Glutamatergic neuron (in vitro differentiated cells): ENCODE data around the gene TANK. TPM values are rescaled to one million over a fixed set of nuclear protein-coding genes. Genes with fewer than 3 reads are reported as not detected.

Source experiments
- DNase-seq: peaks from one replicate; pipeline ENCODE4 v3.0.0; 2022
- H3K27ac Mint-ChIP-seq: one replicate; pipeline ENCODE4 v1.8.0; 2020; ENCODE audit warnings: mild to moderate bottlenecking, mixed read lengths, inconsistent platforms; ENCODE audit not compliant: unreplicated experiment
- H3K27me3 Mint-ChIP-seq: one replicate; pipeline ENCODE4 v1.8.0; 2020; ENCODE audit warnings: mild to moderate bottlenecking, moderate library complexity, mixed read lengths, inconsistent platforms; ENCODE audit not compliant: unreplicated experiment
- H3K36me3 Mint-ChIP-seq: one replicate; pipeline ENCODE4 v1.8.0; 2020; ENCODE audit warnings: mild to moderate bottlenecking, mixed read lengths, inconsistent platforms; ENCODE audit not compliant: unreplicated experiment
- H3K4me1 Mint-ChIP-seq: one replicate; pipeline ENCODE4 v1.8.0; 2020; ENCODE audit warnings: mild to moderate bottlenecking, low read depth, mixed read lengths, inconsistent platforms; ENCODE audit not compliant: unreplicated experiment
- H3K4me3 Mint-ChIP-seq: one replicate; pipeline ENCODE4 v1.8.0; 2020; ENCODE audit warnings: mild to moderate bottlenecking, mixed read lengths, inconsistent platforms; ENCODE audit not compliant: unreplicated experiment
- H3K9me3 Mint-ChIP-seq: one replicate; pipeline ENCODE4 v1.8.0; 2020; ENCODE audit warnings: mild to moderate bottlenecking, moderate library complexity, mixed read lengths, inconsistent platforms; ENCODE audit not compliant: unreplicated experiment
- total RNA-seq: library from RNA; stranded (reverse); fragmentation: NEBNext Ultra II Directional; extraction: Animal tissue kit (Norgen Biotek cat#: 25700); gene quantifications from one replicate; pipeline ENCODE4 v1.2.1, GENCODE V29; 2021; ENCODE audit not compliant: unreplicated experiment
- TF ChIP-seq, protein P1 (sequence below): fragments of 200-600 bp; sonication (generic); IDR thresholded peaks from one replicate; pipeline ENCODE4 v1.5.0; 2021; ENCODE audit not compliant: partially characterized antibody, unreplicated experiment

TANK gene
- total RNA-seq, 1 donor from 2014 or later = 45.9 TPM

DNA sequence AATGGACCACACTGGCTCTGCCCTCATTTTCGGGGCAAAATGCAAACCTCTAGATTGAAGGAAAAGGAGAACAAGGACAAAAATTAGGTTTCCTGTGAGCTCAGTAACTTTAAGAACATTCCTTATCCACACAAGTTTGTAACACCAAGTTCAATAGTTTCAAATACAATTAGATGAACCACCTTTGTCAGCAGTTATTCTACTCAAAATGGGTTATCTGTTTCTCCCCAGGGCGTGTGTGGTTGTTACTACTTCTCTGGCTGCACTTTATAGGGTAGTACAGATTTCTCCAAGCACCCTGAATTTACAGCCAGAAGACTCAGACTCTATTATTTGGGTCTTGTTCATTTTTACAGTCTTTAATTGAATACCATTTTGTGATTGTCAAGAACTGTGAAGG lies 45.0 kb upstream of the TANK start:
- peaks cover 3% of the 10 kb centered on the region for H3K4me1 Mint-ChIP-seq
- H3K36me3 Mint-ChIP-seq = no peaks in the 10 kb centered on the region
- peaks cover 1% of the 10 kb centered on the region for H3K27me3 Mint-ChIP-seq
- DNase-seq = no peak
- H3K4me3 Mint-ChIP-seq = no peak overlapping the region
- H3K27ac Mint-ChIP-seq = no peak overlapping the region
- TF ChIP-seq, protein P1, sequence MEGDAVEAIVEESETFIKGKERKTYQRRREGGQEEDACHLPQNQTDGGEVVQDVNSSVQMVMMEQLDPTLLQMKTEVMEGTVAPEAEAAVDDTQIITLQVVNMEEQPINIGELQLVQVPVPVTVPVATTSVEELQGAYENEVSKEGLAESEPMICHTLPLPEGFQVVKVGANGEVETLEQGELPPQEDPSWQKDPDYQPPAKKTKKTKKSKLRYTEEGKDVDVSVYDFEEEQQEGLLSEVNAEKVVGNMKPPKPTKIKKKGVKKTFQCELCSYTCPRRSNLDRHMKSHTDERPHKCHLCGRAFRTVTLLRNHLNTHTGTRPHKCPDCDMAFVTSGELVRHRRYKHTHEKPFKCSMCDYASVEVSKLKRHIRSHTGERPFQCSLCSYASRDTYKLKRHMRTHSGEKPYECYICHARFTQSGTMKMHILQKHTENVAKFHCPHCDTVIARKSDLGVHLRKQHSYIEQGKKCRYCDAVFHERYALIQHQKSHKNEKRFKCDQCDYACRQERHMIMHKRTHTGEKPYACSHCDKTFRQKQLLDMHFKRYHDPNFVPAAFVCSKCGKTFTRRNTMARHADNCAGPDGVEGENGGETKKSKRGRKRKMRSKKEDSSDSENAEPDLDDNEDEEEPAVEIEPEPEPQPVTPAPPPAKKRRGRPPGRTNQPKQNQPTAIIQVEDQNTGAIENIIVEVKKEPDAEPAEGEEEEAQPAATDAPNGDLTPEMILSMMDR = no peak
- no peaks in the 10 kb centered on the region for H3K9me3 Mint-ChIP-seq

DNA sequence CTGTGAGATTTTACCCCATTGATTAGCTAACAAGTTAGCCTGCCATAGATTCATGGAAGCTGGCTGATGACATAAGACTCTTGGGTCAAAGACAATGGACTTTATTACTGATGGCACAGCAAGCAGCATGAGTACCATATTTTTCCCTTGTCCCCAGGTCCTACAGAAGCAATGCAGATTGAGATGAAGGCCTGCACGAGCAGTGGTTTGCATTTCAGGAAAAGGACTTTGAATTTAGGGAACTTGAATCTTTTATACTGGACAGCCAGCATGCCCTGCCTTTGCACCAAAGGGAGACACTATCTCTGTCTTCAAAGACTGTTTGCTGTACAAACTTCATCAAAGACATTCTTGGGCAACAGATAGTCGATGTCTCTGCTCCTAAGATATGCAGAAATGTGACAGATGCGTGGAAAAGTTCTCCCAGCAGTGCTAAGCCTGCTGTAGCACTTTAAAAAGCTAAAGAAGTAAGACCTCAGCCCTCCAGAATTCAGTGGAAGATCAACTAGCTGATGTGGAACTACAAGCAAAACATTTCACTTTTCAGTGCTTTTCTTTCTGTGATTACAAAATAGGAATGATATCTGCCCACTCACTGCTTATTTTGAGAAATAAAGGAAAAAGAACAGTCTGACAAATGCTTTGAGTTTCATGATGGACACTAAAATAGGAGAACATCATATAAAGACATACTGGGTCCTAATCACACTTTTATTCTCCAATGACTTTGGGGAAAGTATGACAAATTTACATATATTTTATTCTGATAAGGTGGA lies 44.4 kb upstream of the TANK start:
- Mint-ChIP-seq H3K4me3 (no peak overlapping the region), H3K4me1 (peaks cover 3% of the 10 kb centered on the region), H3K27me3 (peaks cover 2% of the 10 kb centered on the region), H3K27ac (no peak overlapping the region), H3K9me3 (no peaks in the 10 kb centered on the region), H3K36me3 (no peaks in the 10 kb centered on the region)
- no peak for DNase-seq
- TF ChIP-seq, protein P1 = no peak

DNA sequence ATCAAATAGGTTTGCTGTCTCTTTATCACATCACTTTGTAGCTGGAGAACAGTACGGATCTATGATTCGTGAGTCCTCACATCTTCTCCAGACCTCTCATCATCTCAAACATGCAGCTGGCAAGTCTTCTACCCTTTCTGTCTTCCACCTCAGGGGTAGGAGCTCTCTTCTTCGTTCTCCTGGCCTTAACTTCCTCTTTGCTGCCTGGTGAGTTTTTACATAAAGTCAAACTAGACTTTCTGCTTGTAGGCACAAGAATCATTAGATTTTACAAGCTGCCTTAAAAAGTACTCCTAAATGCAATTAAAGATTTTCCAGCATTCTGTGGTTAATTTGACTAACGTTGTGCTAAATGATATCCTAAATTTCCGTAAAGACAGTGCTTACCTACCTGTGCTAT lies 43.7 kb upstream of the TANK start:
- DNase-seq = no peak
- peaks cover 3% of the 10 kb centered on the region for H3K27me3 Mint-ChIP-seq
- no peaks in the 10 kb centered on the region for H3K9me3 Mint-ChIP-seq
- TF ChIP-seq, protein P1 = no peak
- H3K4me1 Mint-ChIP-seq = peaks cover 2% of the 10 kb centered on the region
- H3K4me3 Mint-ChIP-seq = no peak overlapping the region
- H3K27ac Mint-ChIP-seq = no peak overlapping the region
- H3K36me3 Mint-ChIP-seq = no peaks in the 10 kb centered on the region

DNA sequence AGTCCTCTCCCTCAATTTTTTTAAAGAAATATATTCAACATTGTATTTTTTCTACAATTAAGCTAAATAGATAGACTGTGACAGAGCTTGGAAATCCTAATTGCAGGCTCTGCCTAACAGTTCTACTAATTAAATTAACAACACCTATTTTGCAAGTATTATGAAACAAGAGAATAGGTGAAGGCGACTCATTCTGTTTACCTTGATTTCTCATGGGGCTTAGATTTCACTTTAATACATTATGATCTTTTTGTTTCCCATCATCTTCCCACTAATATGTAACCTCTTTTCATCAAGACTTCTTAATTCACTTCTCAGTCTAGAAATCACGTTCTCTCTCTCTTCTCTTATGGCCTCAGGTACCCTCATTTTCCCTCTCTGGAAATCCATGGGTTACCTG lies 42.7 kb upstream of the TANK start:
- TF ChIP-seq, protein P1 = no peak
- Mint-ChIP-seq H3K4me3 (no peak overlapping the region), H3K9me3 (no peaks in the 10 kb centered on the region), H3K27ac (no peak overlapping the region), H3K4me1 (no peaks in the 10 kb centered on the region), H3K36me3 (no peaks in the 10 kb centered on the region), H3K27me3 (peaks cover 3% of the 10 kb centered on the region)
- no peak for DNase-seq

DNA sequence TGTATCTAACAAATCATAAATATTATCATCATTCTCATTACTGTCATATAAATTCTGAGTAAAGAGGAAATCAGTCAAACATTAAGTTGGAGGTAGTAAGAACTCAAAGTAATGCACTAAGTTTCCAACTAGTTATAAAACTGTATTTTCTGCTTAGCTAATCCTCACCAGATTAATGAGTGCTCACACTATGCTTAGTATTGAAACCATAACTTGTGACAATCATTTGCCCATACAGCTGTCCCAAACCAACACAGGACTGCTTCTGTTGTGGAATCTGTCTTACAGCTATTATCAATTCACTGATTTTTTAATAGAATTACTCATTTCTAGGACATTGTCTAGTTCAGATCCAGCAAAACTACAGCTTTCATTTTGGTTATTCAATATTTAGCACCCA lies 41.5 kb upstream of the TANK start:
- no peak overlapping the region for H3K27ac Mint-ChIP-seq
- DNase-seq = no peak
- H3K4me1 Mint-ChIP-seq = no peaks in the 10 kb centered on the region
- TF ChIP-seq, protein P1 = no peak
- H3K27me3 Mint-ChIP-seq = peaks cover 3% of the 10 kb centered on the region
- H3K4me3 Mint-ChIP-seq = no peak overlapping the region
- no peaks in the 10 kb centered on the region for H3K9me3 Mint-ChIP-seq
- H3K36me3 Mint-ChIP-seq = no peaks in the 10 kb centered on the region
